Activated CD8-positive, alpha-beta memory T cell treated with anti-CD3 and anti-CD28 coated beads for 36 hours (primary cell): ENCODE results near the gene OAF. TPM values are rescaled to one million over a fixed set of nuclear protein-coding genes. Genes with fewer than 3 reads are reported as not detected.

Experiments
- CTCF ChIA-PET: fragments of 350-600 bp; sonication (Branson Sonifier 250); formaldehyde crosslinking; loops from one replicate; lab custom pipeline; 2021; ENCODE audit warnings: antibody characterized with exemption; lab: Charles Lee
- POLR2A ChIA-PET: fragments of 350-600 bp; sonication (Branson Sonifier 250); formaldehyde crosslinking; loops from one replicate; lab custom pipeline; 2021; ENCODE audit warnings: antibody characterized with exemption; lab: Charles Lee
- total RNA-seq, 2 experiments: library from RNA; stranded (reverse); gene quantifications; one replicate each; pipeline ENCODE4 v1.2.3, GENCODE V29; 2021

Gene OAF
- total RNA-seq, 2 experiments from 2014 or later: 3.6 to 4.8 TPM

GRCh38 chr11:120229451-120230424, 18.9 kb downstream of the OAF start:
- POLR2A ChIA-PET: no interaction called here
- CTCF ChIA-PET: interaction anchor here (1.0 to 10.2 kb wide), 8 partner anchors 9 to 84 kb away, joined by 3 to 159 read pairs (median 4); no protein-coding TSS in a partner anchor

GRCh38 chr11:120230433-120231071, 19.7 kb downstream of the OAF start:
- ChIA-PET CTCF (interaction anchor here (1.1 to 10.2 kb wide), 5 partner anchors 10 to 71 kb away, joined by 3 to 159 read pairs (median 4); no protein-coding TSS in a partner anchor), POLR2A (no interaction called here)

- ChIA-PET CTCF (interaction anchor here (1.7 to 10.2 kb wide), 2 partner anchors 66 to 70 kb away, joined by 4 to 159 read pairs; no protein-coding TSS in a partner anchor), POLR2A (no interaction called here)
Observed at GRCh38 chr11:120231963-120232362, 21.1 kb downstream of the OAF start.

GRCh38 chr11:120233207-120233803, 22.5 kb downstream of the OAF start:
- POLR2A ChIA-PET: no interaction called here

GRCh38 chr11:120235024-120235628, 24.3 kb downstream of the OAF start:
- ChIA-PET CTCF (interaction anchor here (0.8 to 10.2 kb wide), 12 partner anchors 9 to 100 kb away, joined by 3 to 159 read pairs (median 4); no protein-coding TSS in a partner anchor), POLR2A (no interaction called here)

More at GRCh38 chr11:120233207-120233803, 22.5 kb downstream of the OAF start:
- CTCF ChIA-PET: interaction anchor here (3.2 to 10.2 kb wide), 2 partner anchors 15 to 68 kb away, joined by 16 to 159 read pairs; no protein-coding TSS in a partner anchor

- POLR2A ChIA-PET: no interaction called here
- CTCF ChIA-PET: interaction anchor here (1.1 to 10.2 kb wide), 5 partner anchors 8 to 66 kb away, joined by 3 to 159 read pairs (median 6); no protein-coding TSS in a partner anchor
Observed at GRCh38 chr11:120236169-120237107, 25.6 kb downstream of the OAF start.

- ChIA-PET CTCF (interaction anchor here (0.8 to 1.7 kb wide), 3 partner anchors 10 to 65 kb away, joined by 3 to 5 read pairs (median 3); no protein-coding TSS in a partner anchor), POLR2A (no interaction called here)
Observed at GRCh38 chr11:120238968-120239620, 28.3 kb downstream of the OAF start.

GRCh38 chr11:120239713-120240640, 29.1 kb downstream of the OAF start, which contains the start of gene POU2F3:
Gene POU2F3 (plus strand): TSS chr11:120240140. CDS start chr11:120240344, 204 bp downstream.
- ChIA-PET CTCF (interaction anchor here (0.6 to 2.1 kb wide), 4 partner anchors 9 to 64 kb away, joined by 3 to 8 read pairs (median 4); no protein-coding TSS in a partner anchor), POLR2A (no interaction called here)

- POLR2A ChIA-PET: no interaction called here
- CTCF ChIA-PET: interaction anchor here (1.7 to 2.1 kb wide), 2 partner anchors 8 to 63 kb away, joined by 5 to 8 read pairs; no protein-coding TSS in a partner anchor
Observed at GRCh38 chr11:120240866-120241265, 30.0 kb downstream of the OAF start.

GRCh38 chr11:120241277-120241676, 30.4 kb downstream of the OAF start:
- ChIA-PET POLR2A (no interaction called here), CTCF (interaction anchor here (2.1 kb wide), 1 partner anchor 62 kb away, joined by 8 read pairs; no protein-coding TSS in a partner anchor)

GRCh38 chr11:120243221-120243620, 32.4 kb downstream of the OAF start:
- ChIA-PET POLR2A (no interaction called here), CTCF (interaction anchor here (1.9 to 3.9 kb wide), 2 partner anchors 8 to 59 kb away, joined by 7 to 31 read pairs; no protein-coding TSS in a partner anchor)

GRCh38 chr11:120244476-120245365, 33.9 kb downstream of the OAF start:
- ChIA-PET CTCF (interaction anchor here (1.9 to 3.9 kb wide), 2 partner anchors 9 to 57 kb away, joined by 7 to 31 read pairs; no protein-coding TSS in a partner anchor), POLR2A (no interaction called here)

- ChIA-PET POLR2A (no interaction called here), CTCF (interaction anchor here (1.9 to 3.9 kb wide), 2 partner anchors 10 to 57 kb away, joined by 7 to 31 read pairs; no protein-coding TSS in a partner anchor)
Observed at GRCh38 chr11:120245434-120245833, 34.6 kb downstream of the OAF start.

- CTCF ChIA-PET: interaction anchor here (1.1 to 3.7 kb wide), 6 partner anchors 9 to 80 kb away, joined by 3 to 22 read pairs (median 4); partner anchors contain the start of genes POU2F3 and TLCD5
- POLR2A ChIA-PET: no interaction called here
Observed at GRCh38 chr11:120248551-120249278, 37.9 kb downstream of the OAF start.
